Panc1 (cell line): Measurements from ENCODE around the gene SKOR1. TPM values are rescaled to one million over a fixed set of nuclear protein-coding genes. Genes with fewer than 3 reads are reported as not detected.
A peak's percentile ranks its signal among the peaks of the same experiment; 100 is the strongest.

Experiments used
- ATAC-seq: fragments of 200-7000 bp; cut with Tn5 transposase; 2 replicates; pipeline ENCODE4 v1.9.1; 2020; ENCODE audit warnings: mild to moderate bottlenecking, moderate library complexity
- BruUV-seq: library from RNA; stranded (reverse); fragments of 400-500 nt; replicated peaks from 2 replicates; lab custom pipeline; 2021; lab: Mats Ljungman, UMichigan
- CTCF ChIA-PET: fragments of 300-600 bp; sonication (Branson Sonifier 250); formaldehyde crosslinking; loops from one replicate; lab custom pipeline; 2022; ENCODE audit warnings: antibody characterized with exemption; lab: Charles Lee
- POLR2A ChIA-PET: fragments of 300-600 bp; sonication (Branson Sonifier 250); formaldehyde crosslinking; loops from one replicate; lab custom pipeline; 2022; ENCODE audit warnings: antibody characterized with exemption; lab: Charles Lee
- DNase-seq: peaks from one replicate; pipeline ENCODE4 v3.0.0-alpha.2; 2010; ENCODE audit warnings: low read depth, low spot score
- H3K27ac ChIP-seq: 2 replicates; pipeline ENCODE4 v1.5.1; 2011; ENCODE audit warnings: mild to moderate bottlenecking, low read length, inconsistent platforms
- H3K27me3 ChIP-seq: fragments of 200-500 bp; sonication (Bioruptor generic); 2 replicates; pipeline ENCODE4 v1.6.0; 2014; ENCODE audit warnings: low read length, inconsistent platforms; ENCODE audit not compliant: control insufficient read depth, insufficient read depth
- H3K36me3 ChIP-seq: fragments of 200-500 bp; sonication (Bioruptor generic); 2 replicates; pipeline ENCODE4 v1.5.1; 2014; ENCODE audit warnings: inconsistent platforms, mild to moderate bottlenecking, low read length, moderate library complexity; ENCODE audit not compliant: control insufficient read depth, insufficient read depth
- H3K4me1 ChIP-seq: 2 replicates; pipeline ENCODE4 v1.5.1; 2011; ENCODE audit warnings: inconsistent platforms, mild to moderate bottlenecking, low read length, moderate library complexity; ENCODE audit not compliant: control insufficient read depth, insufficient read depth
- H3K4me3 ChIP-seq, 2 experiments: 2 replicates each; pipeline ENCODE4 v1.5.1; 2011 to 2012; ENCODE audit warnings: low read depth in 2 of 2, low read length in 2 of 2, mild to moderate bottlenecking in 2 of 2, inconsistent platforms in 1 of 2, moderate library complexity in 1 of 2
- H3K9me3 ChIP-seq: fragments of 200-500 bp; sonication (Bioruptor generic); 2 replicates; pipeline ENCODE4 v1.5.1; 2014; ENCODE audit warnings: low read depth, mild to moderate bottlenecking, inconsistent platforms, low read length, moderate library complexity; ENCODE audit not compliant: control insufficient read depth, insufficient read depth
- POLR2AphosphoS5 ChIP-seq: IDR thresholded peaks from 2 replicates; pipeline ENCODE4 v1.6.1; 2012; ENCODE audit warnings: mild to moderate bottlenecking, low read depth, low read length, moderate library complexity
- SIN3A ChIP-seq: IDR thresholded peaks from 2 replicates; pipeline ENCODE4 v1.6.1; 2012; ENCODE audit warnings: low read depth, mild to moderate bottlenecking, low read length, moderate library complexity, borderline replicate concordance; ENCODE audit not compliant: insufficient read depth
- TCF7L2 ChIP-seq: IDR thresholded peaks from 2 replicates; pipeline ENCODE4 v1.6.1; 2011; ENCODE audit warnings: mild to moderate bottlenecking, low read depth, low read length, inconsistent platforms
- in situ Hi-C: cut with HindIII; loops from 2 replicates; pipeline ENCODE4 v1.10.0; 2016; ENCODE audit warnings: low sequenced_read_pairs, low pct_unique_long_range_greater_than_20kb
- intact Hi-C: fragments of 100-400 bp; cut with micrococcal nuclease; formaldehyde crosslinking; loops from one replicate; pipeline ENCODE4 v1.10.0; 2022; ENCODE audit not compliant: unreplicated experiment
- total RNA-seq: library from RNA; stranded (reverse); gene quantifications from one replicate; pipeline ENCODE4 v1.2.1, GENCODE V29; 2021; ENCODE audit not compliant: unreplicated experiment
- TF ChIP-seq, protein P1 (sequence below): fragments of 450-650 bp; IDR thresholded peaks from 2 replicates; pipeline ENCODE4 v1.5.1; 2017; ENCODE audit warnings: mild to moderate bottlenecking
- TF ChIP-seq, protein P2 (sequence below), 2 experiments: IDR thresholded peaks; 2 replicates each; pipeline ENCODE4 v1.6.1; 2011 to 2012; ENCODE audit warnings: low read depth in 2 of 2, control low read depth in 1 of 2, low read length in 1 of 2, mild to moderate bottlenecking in 1 of 2, moderate library complexity in 1 of 2; ENCODE audit not compliant: insufficient read depth in 1 of 2

Gene SKOR1
- total RNA-seq, 1 experiment from 2014 or later, result 0.21 TPM

DNA sequence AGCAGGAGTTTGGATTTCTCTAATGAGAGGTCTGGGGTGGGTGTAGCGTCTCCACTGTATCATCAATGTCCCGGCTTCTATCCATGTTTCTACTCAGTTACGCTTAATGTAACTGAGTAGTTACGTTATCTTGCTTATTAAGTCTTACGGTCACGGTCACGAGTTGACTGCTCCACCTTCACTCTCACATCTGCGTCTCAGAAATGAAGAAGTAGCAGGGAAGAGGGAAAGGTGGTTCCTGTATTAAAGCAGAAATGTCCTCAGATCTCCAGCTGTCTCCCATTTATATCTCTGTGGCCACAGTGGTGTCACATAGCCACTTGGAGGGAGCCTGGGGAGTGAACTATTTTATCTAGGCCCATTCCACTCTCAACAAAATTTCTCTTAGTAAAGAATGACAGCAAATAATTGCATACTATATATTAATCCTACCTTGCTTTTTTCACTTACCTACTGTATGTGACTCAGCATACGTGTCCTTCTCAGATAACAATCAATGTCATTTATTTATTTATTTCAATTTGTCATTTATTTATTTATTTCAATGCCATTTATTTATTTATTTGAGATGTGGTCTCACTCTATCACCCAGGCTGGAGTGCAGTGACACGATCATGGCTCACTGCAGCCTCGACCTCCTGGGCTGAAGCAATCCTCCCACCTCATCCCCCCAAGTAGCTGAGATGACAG lies 54.3 kb downstream of the SKOR1 start:
- Histone ChIP-seq H3K27ac (peak overlapping the region; percentile 68; the same call in 1 of the 2 replicates), H3K4me1 (peaks cover 40% of the 10 kb centered on the region), H3K4me3 (no peak overlapping the region), H3K27me3 (no peaks in the 10 kb centered on the region), H3K36me3 (no peaks in the 10 kb centered on the region), H3K9me3 (no peaks in the 10 kb centered on the region)
- ATAC-seq (no peak), DNase-seq (no peak)
- CTCF ChIA-PET, result no interaction called here
- POLR2A ChIA-PET, result no interaction called here
- in situ Hi-C loops, result no loop called here
- intact Hi-C loops, result no loop called here
- no TSS peak for BruUV-seq
- TF ChIP-seq POLR2AphosphoS5 (no peak), TCF7L2 (no peak), SIN3A (no peak)
- TF ChIP-seq, protein P1, sequence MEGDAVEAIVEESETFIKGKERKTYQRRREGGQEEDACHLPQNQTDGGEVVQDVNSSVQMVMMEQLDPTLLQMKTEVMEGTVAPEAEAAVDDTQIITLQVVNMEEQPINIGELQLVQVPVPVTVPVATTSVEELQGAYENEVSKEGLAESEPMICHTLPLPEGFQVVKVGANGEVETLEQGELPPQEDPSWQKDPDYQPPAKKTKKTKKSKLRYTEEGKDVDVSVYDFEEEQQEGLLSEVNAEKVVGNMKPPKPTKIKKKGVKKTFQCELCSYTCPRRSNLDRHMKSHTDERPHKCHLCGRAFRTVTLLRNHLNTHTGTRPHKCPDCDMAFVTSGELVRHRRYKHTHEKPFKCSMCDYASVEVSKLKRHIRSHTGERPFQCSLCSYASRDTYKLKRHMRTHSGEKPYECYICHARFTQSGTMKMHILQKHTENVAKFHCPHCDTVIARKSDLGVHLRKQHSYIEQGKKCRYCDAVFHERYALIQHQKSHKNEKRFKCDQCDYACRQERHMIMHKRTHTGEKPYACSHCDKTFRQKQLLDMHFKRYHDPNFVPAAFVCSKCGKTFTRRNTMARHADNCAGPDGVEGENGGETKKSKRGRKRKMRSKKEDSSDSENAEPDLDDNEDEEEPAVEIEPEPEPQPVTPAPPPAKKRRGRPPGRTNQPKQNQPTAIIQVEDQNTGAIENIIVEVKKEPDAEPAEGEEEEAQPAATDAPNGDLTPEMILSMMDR, result no peak
- TF ChIP-seq, protein P2, sequence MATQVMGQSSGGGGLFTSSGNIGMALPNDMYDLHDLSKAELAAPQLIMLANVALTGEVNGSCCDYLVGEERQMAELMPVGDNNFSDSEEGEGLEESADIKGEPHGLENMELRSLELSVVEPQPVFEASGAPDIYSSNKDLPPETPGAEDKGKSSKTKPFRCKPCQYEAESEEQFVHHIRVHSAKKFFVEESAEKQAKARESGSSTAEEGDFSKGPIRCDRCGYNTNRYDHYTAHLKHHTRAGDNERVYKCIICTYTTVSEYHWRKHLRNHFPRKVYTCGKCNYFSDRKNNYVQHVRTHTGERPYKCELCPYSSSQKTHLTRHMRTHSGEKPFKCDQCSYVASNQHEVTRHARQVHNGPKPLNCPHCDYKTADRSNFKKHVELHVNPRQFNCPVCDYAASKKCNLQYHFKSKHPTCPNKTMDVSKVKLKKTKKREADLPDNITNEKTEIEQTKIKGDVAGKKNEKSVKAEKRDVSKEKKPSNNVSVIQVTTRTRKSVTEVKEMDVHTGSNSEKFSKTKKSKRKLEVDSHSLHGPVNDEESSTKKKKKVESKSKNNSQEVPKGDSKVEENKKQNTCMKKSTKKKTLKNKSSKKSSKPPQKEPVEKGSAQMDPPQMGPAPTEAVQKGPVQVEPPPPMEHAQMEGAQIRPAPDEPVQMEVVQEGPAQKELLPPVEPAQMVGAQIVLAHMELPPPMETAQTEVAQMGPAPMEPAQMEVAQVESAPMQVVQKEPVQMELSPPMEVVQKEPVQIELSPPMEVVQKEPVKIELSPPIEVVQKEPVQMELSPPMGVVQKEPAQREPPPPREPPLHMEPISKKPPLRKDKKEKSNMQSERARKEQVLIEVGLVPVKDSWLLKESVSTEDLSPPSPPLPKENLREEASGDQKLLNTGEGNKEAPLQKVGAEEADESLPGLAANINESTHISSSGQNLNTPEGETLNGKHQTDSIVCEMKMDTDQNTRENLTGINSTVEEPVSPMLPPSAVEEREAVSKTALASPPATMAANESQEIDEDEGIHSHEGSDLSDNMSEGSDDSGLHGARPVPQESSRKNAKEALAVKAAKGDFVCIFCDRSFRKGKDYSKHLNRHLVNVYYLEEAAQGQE (IDR thresholded peaks at IDR 0.05; ENCODE audit: insufficient read depth in 1 of 2, low read depth in 2 of 2, low read length in 1 of 2), result no peak

DNA sequence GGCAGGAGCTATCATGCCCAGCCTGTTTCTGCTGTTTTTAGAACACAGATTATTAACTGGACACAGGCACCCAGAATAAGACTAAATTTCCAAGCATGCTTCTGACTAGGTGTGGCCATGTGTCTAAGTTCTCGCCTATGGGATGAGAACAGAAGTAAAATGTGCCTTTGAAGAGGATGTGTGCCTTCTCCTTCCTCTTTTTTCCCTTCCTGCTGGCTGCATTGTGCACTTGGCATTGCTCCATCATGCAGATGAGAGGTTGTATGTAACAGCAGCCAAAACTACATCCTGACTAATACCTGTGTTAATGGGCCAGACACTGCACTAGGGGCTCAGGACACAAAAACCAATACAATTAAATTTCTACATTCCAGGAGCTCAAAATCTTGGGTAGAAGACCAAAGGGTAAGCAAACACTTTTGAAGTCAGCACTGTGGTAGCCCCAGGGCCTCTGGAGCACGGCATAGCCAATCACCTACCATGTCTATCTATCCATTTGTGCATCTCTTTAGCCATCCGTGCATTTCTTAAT lies 55.4 kb downstream of the SKOR1 start:
- H3K4me3 ChIP-seq, result no peak overlapping the region
- no peaks in the 10 kb centered on the region for H3K9me3 ChIP-seq
- in situ Hi-C loops, result no loop called here
- ChIA-PET POLR2A (no interaction called here), CTCF (interaction anchor here (0.7 kb wide), 1 partner anchor 17 kb away, joined by 4 read pairs; no protein-coding TSS in a partner anchor)
- H3K4me1 ChIP-seq, result peaks cover 48% of the 10 kb centered on the region
- no TSS peak for BruUV-seq
- H3K27me3 ChIP-seq, result no peaks in the 10 kb centered on the region
- intact Hi-C loops, result no loop called here
- DNase-seq (no peak), ATAC-seq (no peak)
- H3K27ac ChIP-seq, result peak overlapping the region; percentile 68
- TF ChIP-seq, protein P2 (IDR thresholded peaks at IDR 0.05; ENCODE audit: insufficient read depth in 1 of 2, low read depth in 2 of 2, low read length in 1 of 2), result no peak
- TF ChIP-seq TCF7L2, result peak; percentile 56; the same call in 1 of the 2 replicates
- no peaks in the 10 kb centered on the region for H3K36me3 ChIP-seq
